HG02884 (cell line): Measurements from ENCODE around the gene RNF144A.
A peak's percentile ranks its signal among the peaks of the same experiment; 100 is the strongest.

Source experiments
- ATAC-seq: cut with Tn5 transposase; IDR thresholded peaks from one replicate; pipeline ENCODE4 v1.9.1; 2021; ENCODE audit warnings: mild to moderate bottlenecking, moderate library complexity; ENCODE audit not compliant: unreplicated experiment

RNF144A gene

DNA sequence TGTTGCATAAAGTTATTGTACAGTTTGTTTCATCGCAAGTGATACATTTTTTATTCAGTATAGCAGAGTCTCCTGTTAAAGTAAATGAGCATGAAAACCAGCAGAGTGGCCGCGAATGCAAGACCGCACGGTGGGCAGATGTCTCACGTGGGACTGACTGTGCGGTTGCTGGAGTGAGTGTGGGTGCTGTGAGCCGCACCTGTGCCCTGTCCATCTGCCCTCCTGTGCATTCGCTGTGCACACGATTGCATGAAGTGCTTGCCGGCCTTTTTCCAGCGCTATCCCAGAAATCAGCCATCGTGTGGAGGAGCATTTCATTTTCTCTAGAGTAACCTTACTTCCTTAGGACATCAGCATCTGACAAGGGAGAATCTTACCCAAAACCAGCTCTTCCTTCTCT lies 118.7 kb downstream of the RNF144A start:
- ATAC-seq, result no peak

DNA sequence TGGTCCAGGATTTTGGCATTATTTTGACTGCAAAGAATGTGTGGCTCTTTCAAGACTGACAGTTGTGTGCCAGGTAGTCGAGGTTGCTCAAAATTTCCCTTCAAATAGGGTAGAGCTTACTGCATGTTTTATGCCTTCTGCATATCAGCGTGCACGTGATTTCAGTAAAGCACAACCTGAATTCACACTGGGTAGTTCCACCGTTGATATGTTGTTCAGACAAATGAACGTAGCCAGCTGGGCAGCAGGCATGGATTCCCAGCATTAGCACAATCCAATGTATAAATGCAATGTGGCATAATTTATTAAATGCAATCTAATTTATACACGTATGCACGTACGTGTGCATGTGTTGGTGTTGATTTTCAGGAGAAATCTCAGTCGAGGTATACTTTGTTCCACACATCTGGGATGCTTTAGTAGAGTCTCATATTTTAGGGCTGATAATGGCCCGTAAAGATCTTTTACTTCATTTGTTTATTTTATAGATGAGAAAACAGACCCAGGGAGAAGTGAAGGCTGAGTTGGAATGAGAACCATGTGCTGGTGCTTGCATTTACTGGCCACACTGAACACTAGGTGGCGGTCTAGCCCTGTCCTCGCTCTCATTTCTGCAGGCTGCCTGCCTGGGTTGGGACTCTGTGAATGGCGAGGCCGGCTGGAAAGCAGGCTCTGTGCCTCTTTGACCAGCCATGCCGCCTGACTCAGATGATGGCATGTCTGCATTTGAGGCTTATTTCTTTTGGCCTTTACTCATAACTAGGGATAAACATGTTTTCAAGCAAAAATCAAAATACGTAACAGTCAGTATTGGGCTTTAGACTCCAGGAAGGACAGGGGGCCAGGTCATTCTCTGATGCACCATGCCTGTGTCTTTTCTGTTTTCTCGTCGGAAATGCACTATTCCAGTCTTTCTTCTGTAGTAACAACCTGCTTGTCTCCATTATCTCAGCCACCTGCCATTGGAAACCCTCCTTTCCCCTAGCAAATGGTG lies 120.4 kb downstream of the RNF144A start:
- peak; percentile 95 for ATAC-seq

DNA sequence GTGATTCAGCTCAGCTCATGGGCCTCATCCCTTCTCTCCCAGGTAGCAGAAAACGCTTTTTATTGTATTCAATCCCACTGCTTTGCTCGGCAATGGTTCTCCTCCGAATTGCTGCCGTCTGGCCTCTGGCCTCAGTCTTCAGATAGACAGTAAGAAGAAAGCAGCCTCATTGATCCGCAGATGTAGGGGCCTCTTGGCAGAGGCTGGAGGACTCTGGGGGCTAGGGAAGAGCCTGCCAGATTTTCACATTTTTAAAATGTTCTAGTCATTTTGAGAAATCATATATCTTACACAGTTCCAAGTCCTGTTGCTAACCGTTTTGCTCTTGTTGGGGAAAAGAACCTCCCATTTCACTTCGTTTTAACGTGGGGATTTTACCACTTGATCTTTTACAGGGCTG lies 123.3 kb downstream of the RNF144A start:
- ATAC-seq, result no peak

GRCh38 chr2:7041421-7041820 lies 124.2 kb downstream of the RNF144A start:
- ATAC-seq, result no peak

- ATAC-seq, result no peak
Measured at GRCh38 chr2:7043690-7044089, 126.5 kb downstream of the RNF144A start.

- peak; percentile 81 for ATAC-seq
Measured at GRCh38 chr2:7044253-7045250, 127.3 kb downstream of the RNF144A start.

DNA sequence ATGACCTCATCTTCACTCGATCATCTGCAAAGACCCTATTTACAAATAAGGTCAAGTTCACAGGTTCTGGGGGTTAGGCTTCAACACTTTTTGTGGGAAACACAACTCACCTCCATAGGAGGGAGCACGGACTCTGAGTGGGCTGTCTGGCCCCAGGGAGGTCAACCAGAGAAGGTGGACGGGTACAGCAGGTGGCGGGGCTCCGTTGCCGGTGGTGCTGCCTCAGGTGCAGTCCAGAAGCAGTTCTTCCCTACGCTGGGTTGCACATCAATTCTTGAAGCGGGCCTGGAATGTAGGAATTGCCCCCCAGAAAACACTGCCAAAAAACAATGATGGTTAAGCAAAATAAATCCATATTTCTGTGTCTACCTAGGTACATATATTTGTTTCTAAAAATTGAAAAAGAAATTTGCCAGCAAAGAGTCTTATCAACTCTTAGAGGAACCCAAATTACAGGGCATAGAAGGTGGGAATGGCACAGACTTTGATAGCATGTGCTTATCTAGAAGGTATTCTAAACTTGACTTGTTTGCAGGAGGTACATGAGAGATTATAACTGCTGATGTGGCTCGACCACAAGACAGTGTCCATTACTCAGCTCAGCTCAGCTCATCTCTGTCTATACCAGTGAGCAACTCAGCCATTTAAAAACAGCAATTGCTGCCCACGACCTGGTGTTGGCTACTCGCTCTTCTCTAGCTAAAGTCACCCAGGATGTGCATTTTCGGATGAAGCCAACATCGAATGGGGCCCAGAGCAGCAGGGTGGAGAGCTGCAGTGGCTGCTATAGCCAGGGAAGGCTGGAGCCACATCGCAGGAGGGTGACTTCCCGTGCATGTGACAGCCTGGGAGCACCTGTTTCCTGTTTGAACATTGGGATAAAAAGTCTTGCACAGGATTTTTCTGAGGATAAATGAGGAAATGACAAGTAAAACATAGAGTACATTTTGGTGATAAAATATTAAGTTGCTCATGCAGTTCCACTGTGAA lies 128.7 kb downstream of the RNF144A start:
- no peak for ATAC-seq

DNA sequence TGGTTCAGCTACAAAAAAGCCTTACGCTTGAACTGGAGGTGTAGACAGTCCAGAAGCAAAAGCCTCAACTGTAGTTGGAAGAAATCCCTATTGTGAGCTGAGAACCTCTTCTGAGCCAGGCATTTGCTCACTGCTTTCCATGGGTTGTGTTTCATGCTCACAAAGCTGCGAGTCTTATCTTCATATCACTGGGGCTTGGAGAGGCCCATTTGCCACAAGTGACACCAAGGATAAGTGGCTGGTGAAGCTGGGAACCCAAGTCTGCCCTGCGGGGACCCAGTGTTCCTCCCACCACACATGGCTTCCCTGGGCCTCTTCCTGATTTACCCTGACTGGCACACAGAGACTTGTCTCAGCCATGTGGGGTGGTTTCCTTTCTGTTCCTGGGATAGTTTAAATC lies 130.4 kb downstream of the RNF144A start:
- no peak for ATAC-seq

GRCh38 chr2:7048762-7049294 lies 131.6 kb downstream of the RNF144A start:
- ATAC-seq, result no peak

- peak; percentile 47 for ATAC-seq
Measured at GRCh38 chr2:7052404-7052803, 135.2 kb downstream of the RNF144A start.

DNA sequence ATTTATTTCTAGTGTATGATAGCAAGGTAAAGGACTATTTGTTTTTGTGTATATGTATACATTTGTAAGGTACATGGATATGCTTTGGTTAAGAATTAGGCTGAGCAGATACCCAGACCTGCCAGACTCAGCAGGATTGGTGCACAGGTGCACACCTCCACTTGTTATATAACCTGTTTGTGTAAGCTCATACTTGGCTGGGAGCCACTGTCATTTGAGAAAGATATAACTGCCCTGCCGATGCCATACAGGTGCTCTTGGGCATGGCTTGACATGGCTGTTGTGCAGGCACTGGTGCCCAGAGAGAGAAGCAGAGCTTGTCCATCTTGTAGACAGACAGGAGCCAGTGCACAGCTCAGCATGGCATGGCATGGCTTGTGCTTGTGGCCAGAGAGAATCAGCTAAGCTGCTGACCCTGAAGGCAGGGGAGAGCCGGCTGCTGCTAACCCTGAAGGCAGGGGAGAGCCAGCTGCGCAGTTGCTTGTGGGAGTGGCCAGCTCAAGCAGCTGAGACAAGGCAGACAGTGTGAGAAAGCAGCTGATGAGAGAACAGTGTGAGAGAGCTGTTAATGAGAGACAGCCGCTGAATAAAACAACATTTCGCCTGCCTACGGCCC lies 136.5 kb downstream of the RNF144A start:
- ATAC-seq, result no peak

- ATAC-seq, result no peak
Measured at GRCh38 chr2:7057865-7058400, 140.7 kb downstream of the RNF144A start.

GRCh38 chr2:7060156-7060555 lies 142.9 kb downstream of the RNF144A start:
- no peak for ATAC-seq

DNA sequence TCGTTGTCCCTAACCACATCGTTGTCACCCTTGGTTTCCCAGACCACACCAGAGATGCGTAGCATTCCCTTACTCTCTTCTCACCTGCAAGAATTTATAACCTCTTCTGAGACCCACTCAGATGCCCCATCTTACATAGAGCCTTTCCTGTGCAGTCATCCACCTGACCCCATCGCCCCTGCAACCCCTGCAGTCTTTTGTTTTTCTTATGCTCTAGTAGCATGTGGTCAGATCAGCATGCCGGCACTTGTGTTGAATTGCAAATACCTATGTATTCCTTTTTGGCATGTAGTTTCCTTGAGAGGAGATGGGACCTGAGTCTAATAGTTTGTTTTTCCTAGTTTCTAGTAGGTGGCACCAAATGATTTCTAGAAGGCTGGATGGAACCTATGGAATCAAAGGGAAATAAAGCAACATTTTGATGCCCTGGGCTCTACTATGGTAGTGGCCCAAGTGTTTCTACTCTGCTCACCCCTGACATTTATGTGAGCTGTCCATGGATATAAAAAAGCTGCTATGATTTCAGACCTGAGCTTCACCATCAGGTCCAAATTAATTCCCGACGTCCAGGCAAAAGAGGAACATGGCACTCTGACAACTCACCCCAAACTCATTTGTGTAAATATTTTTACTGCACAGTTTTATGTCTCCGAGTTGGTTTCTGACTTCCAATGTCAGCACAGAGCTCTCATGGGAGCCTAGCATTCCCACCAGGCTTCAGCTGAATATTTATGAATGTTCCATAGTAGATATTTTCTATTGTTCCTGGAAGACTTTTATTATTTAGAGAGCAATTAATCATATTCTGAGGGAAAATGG lies 143.6 kb downstream of the RNF144A start:
- no peak for ATAC-seq

- ATAC-seq, result no peak
Measured at GRCh38 chr2:7061450-7061789, 144.2 kb downstream of the RNF144A start.

DNA sequence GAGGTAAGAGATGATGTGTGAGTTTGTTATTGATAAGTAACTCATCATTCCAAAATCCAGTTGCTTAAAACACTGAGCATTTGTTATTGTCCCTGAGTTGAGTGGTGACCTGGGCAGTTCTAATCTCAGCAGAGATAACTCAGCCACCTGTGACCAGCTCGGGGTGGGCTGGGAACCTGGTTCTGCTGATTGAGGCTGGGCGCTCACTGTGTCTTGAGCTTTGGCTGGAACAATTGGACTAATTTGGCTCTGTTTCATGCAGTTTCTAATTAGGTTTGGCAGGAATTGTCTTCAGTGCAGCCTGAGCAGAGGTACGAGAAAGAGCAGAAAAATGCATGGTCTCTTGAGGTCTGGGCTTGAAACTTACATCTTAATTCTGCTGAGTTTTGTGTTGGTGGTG lies 144.7 kb downstream of the RNF144A start:
- no peak for ATAC-seq

- ATAC-seq, result no peak
Measured at GRCh38 chr2:7063789-7064188, 146.6 kb downstream of the RNF144A start.

- no peak for ATAC-seq
Measured at GRCh38 chr2:7068457-7068856, 151.2 kb downstream of the RNF144A start.

GRCh38 chr2:7070483-7070882 lies 153.3 kb downstream of the RNF144A start:
- ATAC-seq, result no peak
